NCI-H774 (cell line): ENCODE results near the gene FGF3.

Source experiments
- DNase-seq: peaks from one replicate; lab custom pipeline; 2025; lab: John Stamatoyannopoulos, UW

The FGF3 gene

GRCh38 chr11:69818603-69819441 lies at the start of gene FGF3:
TSS of gene FGF3 (minus strand) at chr11:69819416. CDS start at chr11:69818933, 483 bp downstream.
- DNase-seq, result no peak

- no peak for DNase-seq
Observed at GRCh38 chr11:69868871-69869270, 49.7 kb upstream of the FGF3 start.

- DNase-seq, result no peak
Observed at GRCh38 chr11:69868006-69868810, 49.0 kb upstream of the FGF3 start.

- DNase-seq, result no peak
Observed at GRCh38 chr11:69867076-69868005, 48.1 kb upstream of the FGF3 start.

GRCh38 chr11:69866648-69867047 lies 47.4 kb upstream of the FGF3 start:
- DNase-seq, result no peak

DNA sequence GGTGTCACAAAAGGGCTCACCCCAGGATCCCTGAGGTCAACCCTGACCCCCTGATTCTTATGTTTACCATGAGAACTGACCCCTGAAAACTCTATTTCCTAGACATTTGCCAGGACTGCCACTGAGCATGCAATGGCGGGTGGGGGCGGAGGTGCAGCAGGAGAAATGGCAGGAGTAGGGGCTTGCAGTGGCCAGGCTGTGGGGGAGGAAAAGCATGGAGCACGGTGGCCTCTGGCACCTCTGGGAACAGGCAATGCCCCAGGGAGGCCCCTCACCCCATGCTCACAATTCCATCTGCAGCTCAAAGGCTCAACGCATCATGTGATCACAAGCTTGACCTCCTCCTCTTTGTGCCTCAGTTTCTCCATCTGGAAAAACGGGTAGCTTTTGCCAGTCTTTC lies 46.5 kb upstream of the FGF3 start:
- no peak for DNase-seq

GRCh38 chr11:69864686-69865661 lies 45.8 kb upstream of the FGF3 start:
- no peak for DNase-seq

GRCh38 chr11:69863544-69864200 lies 44.5 kb upstream of the FGF3 start:
- no peak for DNase-seq

GRCh38 chr11:69862797-69863543 lies 43.8 kb upstream of the FGF3 start:
- no peak for DNase-seq

DNA sequence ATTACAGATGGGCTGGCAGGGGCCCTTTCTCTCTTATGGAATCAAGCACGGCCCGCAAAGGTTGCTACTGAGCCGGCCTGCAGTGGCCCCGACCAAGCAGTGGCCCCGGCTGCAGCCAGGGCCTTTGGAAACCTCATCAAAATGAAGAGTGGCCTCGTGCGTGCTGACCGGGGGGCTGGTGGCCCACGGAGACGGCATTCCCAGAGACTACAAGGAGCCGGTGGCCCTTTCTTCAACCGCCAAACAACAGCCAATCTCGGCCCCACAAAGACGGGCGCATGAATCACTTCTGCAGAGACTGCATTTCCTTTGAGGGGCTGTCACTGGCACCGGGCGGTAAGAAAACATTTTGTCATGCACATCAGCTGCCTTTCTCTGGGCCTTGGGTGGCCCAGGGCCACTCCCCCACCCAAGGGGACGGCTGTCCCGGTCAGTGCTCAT lies 43.1 kb upstream of the FGF3 start:
- DNase-seq, result no peak

DNA sequence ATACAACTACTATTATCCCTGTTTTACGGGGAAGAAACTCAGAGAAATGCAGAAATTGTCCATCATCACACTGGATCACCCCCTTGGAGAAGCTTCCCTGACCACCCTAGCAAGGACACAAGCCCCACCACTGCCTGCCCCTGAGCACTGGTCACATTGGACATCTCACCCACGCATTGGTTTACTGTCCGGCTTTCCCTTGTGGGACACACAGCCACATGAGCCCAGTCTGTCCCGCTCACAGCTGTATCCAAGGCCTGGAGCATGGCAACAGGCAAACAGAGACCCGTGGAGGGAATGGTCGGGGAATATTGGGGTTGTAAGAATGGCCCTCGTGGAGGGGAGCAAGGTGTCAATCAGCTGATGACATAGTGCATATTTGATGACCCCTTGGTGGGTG lies 42.7 kb upstream of the FGF3 start:
- DNase-seq, result no peak

DNA sequence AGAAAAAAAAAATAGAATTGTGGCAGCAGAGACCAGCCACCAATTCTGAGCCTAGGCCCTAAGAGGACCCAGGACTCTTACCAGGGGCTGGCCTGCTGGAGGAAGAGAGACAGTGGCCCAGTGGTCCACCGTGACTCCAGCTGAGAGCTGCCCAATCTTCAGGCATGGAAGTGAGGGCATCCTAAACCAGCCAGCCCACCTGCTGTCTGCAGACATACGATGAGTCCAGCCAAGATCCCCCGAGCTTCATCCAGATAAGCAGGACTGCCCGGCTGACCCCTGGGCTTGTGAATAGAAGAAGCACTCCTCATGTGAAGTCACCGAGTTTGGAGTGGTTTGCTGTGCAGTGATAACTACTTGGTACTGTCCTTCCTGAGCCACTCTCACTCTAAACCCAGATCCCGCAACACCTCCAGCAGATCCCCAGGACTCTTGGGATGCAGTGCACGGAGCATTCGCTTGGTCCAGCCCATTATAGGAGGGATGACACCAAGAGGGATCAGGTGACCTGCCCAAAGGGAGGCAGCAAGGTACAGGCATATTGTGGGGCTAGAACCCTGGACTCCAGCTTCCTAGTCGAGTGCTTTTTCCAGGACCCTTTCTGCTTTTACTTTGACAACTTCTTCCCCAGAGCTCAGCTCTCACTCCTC lies 41.7 kb upstream of the FGF3 start:
- no peak for DNase-seq

DNA sequence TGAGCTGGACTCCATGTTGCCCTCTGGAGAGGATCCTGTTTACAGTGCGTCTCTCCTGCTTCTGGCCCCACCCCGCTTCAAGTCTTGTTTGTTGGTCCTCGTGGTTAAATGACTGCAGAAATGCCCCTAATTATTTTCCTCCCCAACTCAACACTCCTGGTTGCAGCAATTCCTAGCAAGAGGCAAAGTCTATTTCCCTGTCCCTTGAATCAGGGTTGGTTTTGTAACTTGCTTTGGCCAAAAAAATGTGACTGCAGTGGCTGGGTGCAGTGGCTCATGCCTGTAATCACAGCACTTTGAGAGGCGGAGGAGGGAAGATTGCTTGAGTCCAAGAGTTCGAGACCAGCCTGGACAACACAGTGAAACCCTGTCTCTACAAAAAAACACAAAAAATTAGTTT lies 41.0 kb upstream of the FGF3 start:
- DNase-seq, result no peak

- no peak for DNase-seq
Observed at GRCh38 chr11:69859275-69859934, 40.2 kb upstream of the FGF3 start.

DNA sequence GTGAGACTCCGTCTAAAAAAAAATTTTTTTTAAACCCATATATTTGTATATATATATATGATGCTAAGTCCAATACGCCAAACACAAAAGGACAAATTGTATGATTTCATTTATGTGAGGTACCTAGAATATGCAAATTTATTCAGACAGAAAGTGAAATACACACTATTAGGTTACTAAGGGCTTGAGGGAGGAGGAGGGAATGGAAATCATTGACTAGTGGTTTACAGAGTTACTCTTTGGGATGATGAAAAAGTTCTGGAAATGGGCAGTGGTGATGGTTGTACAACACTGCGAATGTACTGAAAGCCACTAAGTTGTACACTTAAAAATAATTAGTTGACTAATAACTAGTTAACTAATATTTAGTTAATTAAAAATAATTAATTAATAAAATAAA lies 36.2 kb upstream of the FGF3 start:
- DNase-seq, result no peak

DNA sequence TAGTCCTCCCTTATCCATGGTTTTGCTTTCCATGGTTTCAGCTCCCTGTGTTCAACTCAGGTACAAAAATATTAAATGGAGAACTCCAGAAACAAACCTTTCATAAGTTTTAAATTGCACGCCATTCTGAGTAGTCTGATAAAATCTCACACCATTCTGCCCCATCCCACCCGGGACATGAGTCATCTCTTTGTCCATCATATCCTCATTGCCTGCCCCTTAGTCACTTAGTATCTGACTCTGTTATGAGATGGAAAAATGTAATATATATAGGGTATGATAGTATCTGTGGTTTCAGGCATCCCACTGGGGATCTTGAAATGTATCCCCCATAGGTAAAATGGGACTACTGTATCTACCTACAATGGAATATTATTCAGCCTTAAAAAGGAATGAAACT lies 35.5 kb upstream of the FGF3 start:
- DNase-seq, result no peak

DNA sequence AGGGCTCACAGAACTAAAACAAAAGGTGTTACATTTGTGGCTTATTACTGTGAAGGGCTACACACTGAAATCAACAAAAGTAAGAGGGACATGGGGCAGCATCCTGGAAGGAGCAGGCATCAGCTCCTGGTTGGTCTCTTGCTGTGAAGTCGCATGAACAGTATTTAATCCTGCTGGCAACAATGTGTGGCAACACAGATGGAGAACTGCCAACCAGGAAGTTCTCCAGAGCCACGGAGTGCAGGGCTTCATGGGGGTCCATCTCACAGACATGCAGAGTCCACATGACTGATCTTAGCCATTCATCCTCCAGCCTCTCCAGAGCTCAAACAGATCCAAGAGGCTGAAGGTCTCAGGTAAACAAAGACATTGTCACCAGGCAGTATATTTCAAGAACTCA lies 32.8 kb upstream of the FGF3 start:
- no peak for DNase-seq

DNA sequence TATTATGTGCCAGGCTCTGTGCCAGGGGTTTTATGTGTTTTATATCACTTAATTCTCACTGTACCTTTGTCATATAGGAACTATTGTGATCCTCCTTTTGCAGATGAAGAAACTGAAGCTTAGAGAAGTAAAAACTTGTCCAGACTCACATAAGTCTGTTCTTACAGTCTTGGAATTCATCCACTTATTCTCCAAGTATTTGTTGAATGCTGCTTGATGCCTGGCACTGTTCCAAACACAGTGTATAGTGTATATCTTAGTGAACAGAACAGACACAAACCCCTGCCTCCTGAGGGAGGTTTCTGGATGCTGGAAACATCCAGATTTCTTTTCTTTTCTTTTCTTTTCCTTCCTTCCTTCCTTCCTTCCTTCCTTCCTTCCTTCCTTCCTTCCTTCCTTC lies 29.0 kb upstream of the FGF3 start:
- no peak for DNase-seq

DNA sequence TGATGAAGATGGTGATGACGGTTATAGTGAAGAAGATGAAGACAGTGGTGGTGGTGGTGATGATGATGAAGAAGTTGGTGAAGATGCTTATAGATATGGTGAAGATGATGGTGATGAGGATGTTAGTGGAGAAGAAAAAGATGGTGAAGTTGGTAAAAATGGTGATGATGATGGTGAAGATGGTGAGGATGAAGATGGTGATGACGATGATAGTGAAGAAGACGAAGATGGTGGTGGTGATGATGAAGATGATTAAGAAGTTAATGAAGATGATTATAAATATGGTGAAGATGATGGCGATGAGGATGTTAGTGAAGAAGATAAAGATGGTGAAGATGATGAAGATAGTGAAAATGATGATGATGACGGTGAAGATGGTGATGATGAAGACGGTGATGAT lies 25.2 kb upstream of the FGF3 start:
- DNase-seq, result no peak
